Hematopoietic multipotent progenitor cell (in vitro differentiated cells): Measurements from ENCODE around the gene CCDC73. TPM values are rescaled to one million over a fixed set of nuclear protein-coding genes. Genes with fewer than 3 reads are reported as not detected.

ENCODE experiments used
- DNase-seq, 3 donors: peaks; one replicate each; pipeline ENCODE4 v3.0.0-alpha.2; 2011 to 2015; ENCODE audit warnings: low read depth in 2 of 3, low spot score in 2 of 3
- total RNA-seq: library from RNA; depleted of rRNA; stranded (reverse); fragments of >200 nt; gene quantifications from one replicate; pipeline ENCODE4 v1.2.3, GENCODE V29; 2012

The CCDC73 gene
- total RNA-seq, 1 donor: under 0.01 TPM

GRCh38 chr11:32555895-32556294 is 238.6 kb downstream of the CCDC73 start:
- DNase-seq: no peak

- no peak for DNase-seq
Observed at GRCh38 chr11:32555091-32555490, 239.4 kb downstream of the CCDC73 start.

Other genes starting within 250 kb of the CCDC73 start
- 277 TPM for gene EIF3M, start 210.8 kb downstream of the CCDC73 start, total RNA-seq
- 1.3 TPM for gene PRRG4, start 35.3 kb upstream of the CCDC73 start, total RNA-seq
- gene QSER1, start 98.1 kb upstream of the CCDC73 start, total RNA-seq: 11.8 TPM
- gene DEPDC7, start 221.2 kb upstream of the CCDC73 start, total RNA-seq: 1.9 TPM
- 21.0 TPM for gene TCP11L1, start 244.9 kb upstream of the CCDC73 start, total RNA-seq